ENCODE results near the gene TTC12. TPM values are rescaled to one million over a fixed set of nuclear protein-coding genes. Genes with fewer than 3 reads are reported as not detected.

Gene TTC12
- polyA plus RNA-seq, 1 of the 3 experiments (the other 2 are of a cell fraction): 15.1 TPM

- H3K36me3 ChIP-seq (replicated peaks in 1 of 2; ENCODE audit: control insufficient read depth in 1 of 2, insufficient read depth in 2 of 2, low read length in 1 of 2): peaks cover 0 to 45% of the 10 kb centered on the region in 2 experiments
- no peak for TF ChIP-seq PBX3 (IDR thresholded peaks at IDR 0.05)
- TF ChIP-seq ZBTB33 (IDR thresholded peaks at IDR 0.05; ENCODE audit: borderline replicate concordance, low read depth): no peak
- TF ChIP-seq EZH2phosphoT487 (IDR thresholded peaks at IDR 0.05; ENCODE audit: borderline replicate concordance, low read depth): no peak
- no peak for TF ChIP-seq NFIC (IDR thresholded peaks at IDR 0.05; ENCODE audit: borderline replicate concordance)
- no peak for TF ChIP-seq CHD2 (IDR thresholded peaks at IDR 0.05; ENCODE audit: low read length, partially characterized antibody)
- no peak for TF ChIP-seq IRF3 (IDR thresholded peaks at IDR 0.05; ENCODE audit: low read depth, low read length)
- no peak for TF ChIP-seq MXI1 (IDR thresholded peaks at IDR 0.05; ENCODE audit: low read depth, low read length)
- TF ChIP-seq GABPA (IDR thresholded peaks at IDR 0.05; ENCODE audit: low read depth): no peak
- no peak for TF ChIP-seq YY1 (IDR thresholded peaks at IDR 0.05; ENCODE audit: low read depth)
- no peak for TF ChIP-seq RFX5 (IDR thresholded peaks at IDR 0.05; ENCODE audit: low read length)
- no peak for TF ChIP-seq FOXM1 (IDR thresholded peaks at IDR 0.05; ENCODE audit: low read depth)
- TF ChIP-seq MAX (IDR thresholded peaks at IDR 0.05; ENCODE audit: low read depth): no peak
- H3K27me3 ChIP-seq (ENCODE audit: insufficient read depth): no peaks in the 10 kb centered on the region
- H3K79me2 ChIP-seq (ENCODE audit: insufficient read depth): no peaks in the 10 kb centered on the region
- no peak overlapping the region for H3K4me2 ChIP-seq
- 85% methylated on average over 3 of the region's 5 CpGs for WGBS (ENCODE audit: low lambda C conversion rate)
- no peak overlapping the region for H3K27ac ChIP-seq (ENCODE audit: low read depth in 2 of 2, low read length in 1 of 2)
- H3K4me3 ChIP-seq (ENCODE audit: low read depth in 2 of 2, low read length in 1 of 2): no peak overlapping the region
- peaks cover 0 to 13% of the 10 kb centered on the region in 2 experiments; a peak in 2 of 4 replicates for H3K4me1 ChIP-seq (ENCODE audit: control insufficient read depth in 1 of 2, insufficient read depth in 2 of 2, low read depth in 1 of 2, low read length in 1 of 2)
- no peaks in the 10 kb centered on the region for H3K9me3 ChIP-seq
- no peak for DNase-seq
- no peak overlapping the region for H2AFZ ChIP-seq (ENCODE audit: low read depth)
- POLR2A ChIA-PET: no interaction called here
- H3F3A ChIP-seq (replicated peaks; ENCODE audit: insufficient read depth): no peaks in the 10 kb centered on the region
- H4K20me1 ChIP-seq (ENCODE audit: insufficient read depth): no peaks in the 10 kb centered on the region
- CTCF ChIA-PET: no interaction called here
- no peak overlapping the region for H3K9ac ChIP-seq
- no peaks in the 10 kb centered on the region for H3K9me2 ChIP-seq
Observed at GRCh38 chr11:113365895-113366294, 51.5 kb downstream of the TTC12 start.

GRCh38 chr11:113369411-113369810 is 55.0 kb downstream of the TTC12 start:
- Histone ChIP-seq H3K4me2 (no peak overlapping the region), H3K9me2 (no peaks in the 10 kb centered on the region), H3K4me1 (ENCODE audit: control insufficient read depth in 1 of 2, insufficient read depth in 2 of 2, low read depth in 1 of 2, low read length in 1 of 2) (peaks cover 0 to 13% of the 10 kb centered on the region in 2 experiments; a peak in 2 of 4 replicates), H3K79me2 (ENCODE audit: insufficient read depth) (no peaks in the 10 kb centered on the region), H3K9me3 (no peaks in the 10 kb centered on the region), H3K9ac (no peak overlapping the region), H3F3A (replicated peaks; ENCODE audit: insufficient read depth) (no peaks in the 10 kb centered on the region), H3K27ac (ENCODE audit: low read depth in 2 of 2, low read length in 1 of 2) (no peak overlapping the region), H4K20me1 (ENCODE audit: insufficient read depth) (no peaks in the 10 kb centered on the region), H3K4me3 (ENCODE audit: low read depth in 2 of 2, low read length in 1 of 2) (no peak overlapping the region), H3K27me3 (ENCODE audit: insufficient read depth) (no peaks in the 10 kb centered on the region), H3K36me3 (replicated peaks in 1 of 2; ENCODE audit: control insufficient read depth in 1 of 2, insufficient read depth in 2 of 2, low read length in 1 of 2) (peaks cover 0 to 16% of the 10 kb centered on the region in 2 experiments), H2AFZ (ENCODE audit: low read depth) (no peak overlapping the region)
- WGBS (ENCODE audit: low lambda C conversion rate): 97% methylated on average over 3 of the region's 3 CpGs
- ChIA-PET CTCF (interaction anchor here (2.0 to 2.5 kb wide), 2 partner anchors 8 to 163 kb away, joined by 4 to 8 read pairs; no protein-coding TSS in a partner anchor), POLR2A (no interaction called here)
- no peak for TF ChIP-seq YY1 (IDR thresholded peaks at IDR 0.05; ENCODE audit: low read depth)
- TF ChIP-seq NRF1 (IDR thresholded peaks at IDR 0.05; ENCODE audit: low read depth, low read length): no peak
- no peak for TF ChIP-seq GATA2 (CRISPR knock-in tag; IDR thresholded peaks at IDR 0.05)
- TF ChIP-seq GABPA (IDR thresholded peaks at IDR 0.05; ENCODE audit: low read depth): no peak
- no peak for TF ChIP-seq MAX (IDR thresholded peaks at IDR 0.05; ENCODE audit: low read depth)
- TF ChIP-seq CTCF (IDR thresholded peaks at IDR 0.05): no peak
- TF ChIP-seq ZBTB33 (IDR thresholded peaks at IDR 0.05; ENCODE audit: borderline replicate concordance, low read depth): no peak
- TF ChIP-seq RAD21 (IDR thresholded peaks at IDR 0.05; ENCODE audit: low read length): no peak
- no peak for TF ChIP-seq RXRA (IDR thresholded peaks at IDR 0.05; ENCODE audit: borderline replicate concordance, low read depth)
- TF ChIP-seq EP300 (IDR thresholded peaks at IDR 0.05; ENCODE audit: borderline replicate concordance in 1 of 2, low read depth in 1 of 2, low read length in 1 of 2): no peak
- TF ChIP-seq FOXJ3 (CRISPR knock-in tag; IDR thresholded peaks at IDR 0.05): no peak
- no peak for DNase-seq
